GM12874 (cell line): ENCODE measurements around the gene PEX7.

ENCODE experiments used
- TF ChIP-seq, protein P1 (sequence below): IDR thresholded peaks from 2 replicates; pipeline ENCODE4 v1.5.1; 2011; ENCODE audit warnings: low read depth, mild to moderate bottlenecking, control low read depth, low read length, moderate library complexity; ENCODE audit not compliant: insufficient read depth

The PEX7 gene

DNA sequence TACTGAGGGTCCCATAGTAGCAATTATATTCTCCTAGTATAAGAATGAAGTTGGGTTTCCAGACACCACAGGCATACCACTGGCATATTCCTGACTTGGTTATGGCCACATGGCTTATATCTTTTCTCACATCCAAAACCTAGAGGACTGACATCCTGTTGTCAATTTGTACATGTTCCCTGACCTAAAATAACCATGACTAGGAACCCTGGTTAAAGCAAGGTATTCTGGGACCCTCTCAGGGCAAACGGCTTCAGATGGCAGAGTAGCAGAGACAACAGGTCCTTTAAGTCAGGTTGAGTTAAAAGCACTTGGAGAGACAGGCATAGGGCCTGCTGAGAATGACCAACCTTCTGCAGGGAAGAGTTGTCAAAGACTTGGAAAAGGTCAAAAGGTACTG lies 42.7 kb upstream of the PEX7 start:
- TF ChIP-seq, protein P1, sequence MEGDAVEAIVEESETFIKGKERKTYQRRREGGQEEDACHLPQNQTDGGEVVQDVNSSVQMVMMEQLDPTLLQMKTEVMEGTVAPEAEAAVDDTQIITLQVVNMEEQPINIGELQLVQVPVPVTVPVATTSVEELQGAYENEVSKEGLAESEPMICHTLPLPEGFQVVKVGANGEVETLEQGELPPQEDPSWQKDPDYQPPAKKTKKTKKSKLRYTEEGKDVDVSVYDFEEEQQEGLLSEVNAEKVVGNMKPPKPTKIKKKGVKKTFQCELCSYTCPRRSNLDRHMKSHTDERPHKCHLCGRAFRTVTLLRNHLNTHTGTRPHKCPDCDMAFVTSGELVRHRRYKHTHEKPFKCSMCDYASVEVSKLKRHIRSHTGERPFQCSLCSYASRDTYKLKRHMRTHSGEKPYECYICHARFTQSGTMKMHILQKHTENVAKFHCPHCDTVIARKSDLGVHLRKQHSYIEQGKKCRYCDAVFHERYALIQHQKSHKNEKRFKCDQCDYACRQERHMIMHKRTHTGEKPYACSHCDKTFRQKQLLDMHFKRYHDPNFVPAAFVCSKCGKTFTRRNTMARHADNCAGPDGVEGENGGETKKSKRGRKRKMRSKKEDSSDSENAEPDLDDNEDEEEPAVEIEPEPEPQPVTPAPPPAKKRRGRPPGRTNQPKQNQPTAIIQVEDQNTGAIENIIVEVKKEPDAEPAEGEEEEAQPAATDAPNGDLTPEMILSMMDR, result no peak

DNA sequence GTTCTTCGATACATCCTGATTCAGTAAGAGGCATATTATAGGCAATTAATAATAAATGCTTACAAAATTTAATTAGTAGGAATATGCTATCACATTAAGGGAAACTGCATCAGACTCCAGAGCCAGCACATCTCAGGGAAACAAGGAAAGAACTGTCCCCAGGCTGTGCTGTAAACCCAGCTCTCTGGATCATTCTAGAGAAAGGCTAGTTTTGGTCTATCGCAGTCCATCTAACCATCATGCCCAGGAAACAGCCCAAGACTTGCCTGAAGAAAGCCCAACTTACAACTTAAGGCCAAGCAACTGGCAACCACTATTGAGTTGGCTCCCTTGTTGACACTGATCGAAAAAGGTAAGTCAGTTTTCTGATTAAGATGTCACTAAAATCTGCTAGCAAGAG lies 41.4 kb upstream of the PEX7 start:
- TF ChIP-seq, protein P1, result no peak

DNA sequence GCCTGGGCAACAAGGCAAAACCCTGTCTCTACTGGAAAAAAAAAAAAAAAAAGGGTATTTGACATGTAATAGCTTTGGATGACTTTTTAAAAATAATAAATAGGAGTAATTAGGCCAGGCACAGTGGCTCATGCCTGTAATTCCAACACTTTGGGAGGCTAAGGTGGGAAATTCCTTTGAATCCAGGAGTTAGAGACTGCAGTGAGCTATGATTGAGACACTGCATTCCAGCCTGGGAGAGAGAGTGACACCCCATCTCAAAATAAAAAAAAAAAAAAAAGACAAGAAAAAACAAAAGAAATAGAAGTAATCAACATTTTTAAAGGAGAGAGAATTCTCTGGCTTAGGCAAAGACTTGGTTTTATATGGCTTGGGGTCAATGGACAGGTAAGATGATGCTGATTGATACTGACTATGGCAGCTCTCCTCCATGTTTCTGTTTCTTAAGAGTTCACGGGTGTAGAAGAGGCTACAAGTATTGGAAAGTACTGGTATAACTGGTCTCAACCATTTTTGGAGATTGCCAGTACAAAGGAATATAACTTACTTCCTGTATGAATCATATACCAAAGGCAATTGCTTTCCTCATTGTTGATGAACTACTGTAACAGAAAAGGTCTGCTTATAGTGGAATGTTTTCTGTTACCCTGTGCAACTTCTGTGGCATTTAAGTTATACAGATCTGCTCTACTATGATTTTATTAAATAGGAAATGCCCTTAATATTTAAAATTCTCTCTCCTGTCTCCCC lies 40.2 kb upstream of the PEX7 start:
- TF ChIP-seq, protein P1, result no peak

DNA sequence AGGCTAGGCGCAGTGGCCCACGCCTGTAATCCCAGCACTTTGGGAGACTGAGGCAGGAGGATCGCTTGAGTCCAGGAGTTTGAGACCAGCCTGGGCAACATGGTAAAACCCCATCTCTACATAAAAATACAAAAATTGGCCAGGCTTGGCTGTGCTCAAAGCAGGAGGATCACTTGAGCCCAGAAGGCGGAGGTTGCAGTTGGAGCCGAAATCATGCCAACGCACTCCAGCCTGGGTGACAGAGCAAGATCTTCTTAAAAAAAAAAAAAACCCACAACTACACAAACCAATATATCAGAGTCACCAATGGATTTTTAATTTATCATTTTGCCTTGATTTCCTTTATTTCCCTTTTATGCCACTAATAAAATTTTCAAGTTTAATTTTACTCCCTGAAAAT lies 39.4 kb upstream of the PEX7 start:
- TF ChIP-seq, protein P1, result no peak

DNA sequence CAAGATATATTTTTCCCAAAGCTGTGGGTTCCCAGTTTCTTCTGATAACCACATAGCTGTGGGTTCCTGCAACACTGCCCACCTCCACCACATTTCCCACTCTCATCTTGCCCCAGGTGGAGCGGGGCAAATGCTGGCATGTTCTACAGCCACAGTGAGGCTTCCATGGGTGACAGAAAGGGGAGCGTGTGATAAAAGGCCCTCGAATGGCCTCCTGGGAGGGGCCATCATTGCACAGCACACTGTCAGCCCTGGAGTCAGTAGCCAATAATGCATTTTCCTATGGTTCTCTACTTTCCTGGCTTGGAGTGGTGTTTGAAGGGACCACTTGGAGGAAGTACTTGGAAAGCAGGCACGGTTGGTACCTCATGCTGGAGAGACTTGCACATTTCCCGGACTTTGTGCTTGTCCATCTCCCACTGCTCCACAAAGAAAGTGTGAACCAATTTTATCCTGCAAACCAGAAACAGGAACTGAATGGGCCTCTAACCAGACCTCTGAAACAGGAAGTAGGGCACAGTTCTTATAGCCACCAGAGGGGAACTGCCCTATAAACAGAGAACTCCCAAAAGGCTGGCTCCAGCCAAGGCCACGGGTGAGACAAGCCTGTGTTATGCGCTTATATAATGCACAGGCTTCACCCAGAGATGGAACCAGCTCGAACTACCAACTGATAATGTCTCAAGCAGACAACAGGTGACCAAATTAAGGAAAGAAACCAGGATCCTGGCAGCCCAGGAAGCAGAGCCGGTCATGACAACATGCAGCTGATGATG lies 38.7 kb upstream of the PEX7 start:
- TF ChIP-seq, protein P1, result peak; percentile 24; the same call in 1 of the 2 replicates

DNA sequence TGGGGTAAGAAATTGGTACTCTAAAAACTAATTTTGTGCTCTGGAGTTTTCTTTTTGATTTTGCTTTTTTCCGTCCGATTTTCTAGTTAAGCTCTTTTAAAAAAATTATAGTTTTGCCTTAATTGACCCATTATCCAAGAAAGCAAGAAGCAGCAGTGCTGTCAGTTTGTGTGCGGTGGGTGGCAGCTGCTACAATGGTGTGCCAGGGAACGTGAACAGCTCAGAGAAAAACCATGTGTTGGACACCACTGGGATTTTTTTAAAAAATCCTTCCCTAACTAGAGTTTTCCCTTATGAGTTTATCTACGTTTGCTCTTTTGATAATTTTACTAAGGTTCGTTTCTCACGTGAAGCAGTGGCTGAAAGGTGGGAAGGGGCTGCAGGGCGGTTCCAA lies 38.1 kb upstream of the PEX7 start:
- TF ChIP-seq, protein P1, result no peak

DNA sequence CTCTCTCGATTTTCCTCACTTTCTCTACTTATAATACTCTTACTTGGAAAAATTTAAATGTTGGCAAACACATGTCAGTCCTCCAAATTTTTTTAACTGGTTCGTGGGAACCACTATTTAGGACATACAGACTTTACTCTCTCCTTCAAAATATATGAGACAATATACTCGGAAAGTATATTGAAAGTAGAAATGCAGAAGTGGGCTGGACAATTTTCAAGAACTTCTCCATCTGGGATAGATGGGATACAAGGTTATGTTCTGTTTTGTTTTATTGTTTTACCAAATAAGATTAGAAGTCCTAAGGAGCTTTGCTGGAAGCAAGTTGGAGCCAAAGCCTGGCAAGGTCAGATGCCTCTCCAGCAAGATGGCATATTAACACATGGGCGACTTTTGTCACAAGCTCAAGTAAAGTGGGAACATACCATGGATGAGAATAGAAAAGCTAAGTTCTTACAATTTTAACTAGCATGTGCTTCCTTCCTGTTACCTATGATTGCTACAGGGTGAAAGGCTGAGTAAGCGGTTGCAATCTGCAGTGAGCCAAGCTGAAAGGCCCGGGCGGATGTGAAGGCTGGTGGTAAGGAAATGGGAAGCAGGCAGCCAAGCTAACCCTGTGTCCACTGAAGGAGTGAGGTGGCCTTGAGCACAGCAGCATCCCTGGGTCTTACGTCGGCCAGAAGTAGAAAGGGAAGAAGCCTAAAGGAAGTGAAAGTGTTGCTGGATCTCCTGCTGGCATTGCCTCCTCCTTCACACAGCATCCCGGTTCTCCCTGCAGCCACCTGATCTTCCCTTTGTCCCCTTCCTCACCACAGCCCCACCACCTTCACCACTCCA lies 37.3 kb upstream of the PEX7 start:
- TF ChIP-seq, protein P1, result no peak
